GM21528 (cell line): Measurements from ENCODE around the gene MNAT1.

Source experiments
- ATAC-seq: cut with Tn5 transposase; IDR thresholded peaks from one replicate; pipeline ENCODE4 v1.9.1; 2021; ENCODE audit warnings: mild to moderate bottlenecking, moderate library complexity; ENCODE audit not compliant: unreplicated experiment, low FRiP score

MNAT1 gene

DNA sequence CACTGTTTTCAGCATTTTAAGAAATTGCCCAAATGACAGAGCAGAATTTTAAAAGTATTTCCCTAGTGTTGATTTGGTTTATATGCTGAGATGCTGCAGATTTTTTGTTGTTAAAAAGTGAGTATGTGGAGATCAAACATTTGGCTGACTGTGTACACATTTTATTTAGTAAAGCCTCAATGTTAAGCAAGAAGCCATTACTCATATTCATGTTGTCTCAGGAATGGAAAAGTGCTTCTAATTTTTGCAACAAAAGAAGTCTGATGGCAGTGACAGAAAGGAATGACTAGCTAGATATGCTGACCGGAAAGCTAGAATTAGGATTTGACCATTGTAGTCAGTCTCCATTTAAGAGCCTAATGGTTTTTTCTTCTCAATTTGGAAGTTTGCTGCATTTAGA lies 269.0 kb downstream of the MNAT1 start:
- no peak for ATAC-seq

GRCh38 chr14:61019537-61019936 lies 285.0 kb downstream of the MNAT1 start:
- no peak for ATAC-seq
